SKM-1 treated with dmso at 0.1 percent for 144 hours (cell line): Measurements from ENCODE around the gene NXPE2.
"Not testable (repeated sequence)": the region's sequence is repeated elsewhere in the genome, so short reads cannot be mapped to it uniquely, and the experiment has no call there.

Experiments used
- DNase-seq: peaks from one replicate; lab custom pipeline; 2025; ENCODE audit not compliant: unreplicated experiment; lab: John Stamatoyannopoulos, UW

NXPE2 gene

DNA sequence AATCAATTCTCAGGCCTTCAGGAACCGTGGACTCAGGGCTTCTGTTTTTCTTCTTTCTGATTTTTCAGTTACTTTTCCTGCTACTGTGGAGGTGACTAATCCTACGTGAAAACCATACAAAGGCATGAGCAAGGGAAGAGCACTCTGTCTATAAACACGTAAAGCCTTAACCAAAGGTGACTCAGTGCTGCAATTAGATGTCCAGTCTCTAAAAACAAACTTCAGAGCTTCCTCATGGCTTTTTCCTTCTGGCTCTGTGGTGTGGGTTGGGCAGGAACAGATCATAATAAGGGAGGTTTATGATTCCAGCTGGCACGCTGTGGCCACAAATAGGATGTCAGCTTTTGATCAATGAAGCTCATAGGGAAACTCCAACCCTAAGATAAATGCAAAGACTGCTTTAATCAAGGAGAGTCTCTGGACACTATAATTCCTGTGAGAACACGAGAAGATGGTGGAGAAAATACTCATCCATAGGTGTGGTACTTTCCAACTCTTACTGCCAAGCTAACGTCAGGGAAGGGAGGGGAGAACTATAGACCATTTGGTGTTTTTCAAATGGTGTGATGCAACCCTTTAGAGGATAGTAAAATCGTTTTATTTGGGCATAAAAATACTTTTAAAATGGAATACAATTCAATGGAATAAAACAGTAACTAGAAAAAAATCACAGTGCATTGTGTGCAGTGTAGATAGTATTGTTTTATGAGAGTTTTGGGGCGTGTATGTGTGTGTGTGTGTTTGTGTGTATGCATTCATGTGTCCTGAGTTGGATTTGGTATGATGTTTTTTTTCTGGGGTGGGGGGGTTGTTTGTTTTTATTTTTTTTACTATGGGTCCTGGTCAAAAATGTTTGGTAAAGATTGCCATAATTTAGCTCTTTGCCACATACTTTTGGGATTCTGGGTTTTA, at the start of gene NXPE2:
TSS of gene NXPE2 (plus strand) at position 403 of the 912 bp plus-strand sequence. CDS start at position 452, 49 bp downstream.
- no peak for DNase-seq

DNA sequence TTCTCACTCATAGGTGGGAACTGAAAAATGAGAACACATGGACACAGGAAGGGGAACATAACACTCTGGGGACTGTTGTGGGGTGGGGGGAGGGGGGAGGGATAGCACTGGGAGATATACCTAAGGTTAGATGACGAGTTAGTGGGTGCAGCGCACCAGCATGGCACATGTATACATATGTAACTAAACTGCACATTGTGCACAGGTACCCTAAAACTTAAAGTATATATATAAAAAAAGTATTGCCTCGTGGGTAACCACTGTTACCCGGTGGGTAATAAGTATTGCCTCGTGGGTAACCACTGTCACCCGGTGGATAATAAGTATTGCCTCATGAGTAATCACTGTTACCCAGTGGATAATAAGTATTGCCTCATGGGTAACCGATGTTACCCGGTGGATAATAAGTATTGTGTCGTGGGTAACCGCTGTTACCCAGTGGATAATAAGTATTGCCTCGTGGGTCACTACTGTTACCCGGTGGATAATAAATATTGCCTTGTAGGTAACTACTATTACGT, 46.8 kb upstream of the NXPE2 start:
- not testable (repeated sequence) for DNase-seq

DNA sequence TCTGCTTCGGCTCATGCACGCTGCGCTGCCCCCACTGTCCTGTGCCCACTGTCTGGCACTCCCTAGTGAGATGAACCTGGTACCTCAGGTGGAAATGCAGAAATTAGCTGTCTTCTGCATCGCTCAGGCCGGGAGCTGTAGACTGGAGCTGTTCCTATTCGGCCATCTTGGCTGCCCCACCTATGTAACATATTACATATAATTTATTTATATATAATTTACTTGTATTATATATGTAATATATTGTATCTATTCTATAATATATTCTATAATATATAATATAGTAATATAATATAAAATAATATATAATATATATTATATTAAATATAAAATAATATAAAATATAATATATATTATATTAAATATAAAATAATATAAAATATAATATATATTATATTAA, 38.9 kb upstream of the NXPE2 start:
- DNase-seq: not testable (repeated sequence)

DNA sequence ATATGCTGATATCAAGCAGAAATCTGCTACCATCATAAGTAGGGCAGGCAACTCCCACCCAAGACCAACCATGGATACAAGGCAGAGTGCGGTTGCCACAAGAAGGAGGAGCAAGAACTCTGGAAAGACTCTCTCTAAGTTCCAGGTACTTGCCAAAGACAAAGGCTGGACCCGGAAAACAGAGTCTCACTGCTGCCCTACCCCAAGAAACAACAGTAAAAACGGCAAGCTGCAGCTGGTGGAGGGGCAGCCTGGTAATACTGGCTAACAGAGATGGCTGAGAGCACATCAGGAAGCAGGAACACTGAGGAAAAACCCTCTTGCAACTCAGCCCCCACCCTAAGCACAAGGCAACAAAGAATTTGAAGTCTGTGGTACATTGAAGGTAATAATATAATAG, 27.7 kb upstream of the NXPE2 start:
- no peak for DNase-seq

DNA sequence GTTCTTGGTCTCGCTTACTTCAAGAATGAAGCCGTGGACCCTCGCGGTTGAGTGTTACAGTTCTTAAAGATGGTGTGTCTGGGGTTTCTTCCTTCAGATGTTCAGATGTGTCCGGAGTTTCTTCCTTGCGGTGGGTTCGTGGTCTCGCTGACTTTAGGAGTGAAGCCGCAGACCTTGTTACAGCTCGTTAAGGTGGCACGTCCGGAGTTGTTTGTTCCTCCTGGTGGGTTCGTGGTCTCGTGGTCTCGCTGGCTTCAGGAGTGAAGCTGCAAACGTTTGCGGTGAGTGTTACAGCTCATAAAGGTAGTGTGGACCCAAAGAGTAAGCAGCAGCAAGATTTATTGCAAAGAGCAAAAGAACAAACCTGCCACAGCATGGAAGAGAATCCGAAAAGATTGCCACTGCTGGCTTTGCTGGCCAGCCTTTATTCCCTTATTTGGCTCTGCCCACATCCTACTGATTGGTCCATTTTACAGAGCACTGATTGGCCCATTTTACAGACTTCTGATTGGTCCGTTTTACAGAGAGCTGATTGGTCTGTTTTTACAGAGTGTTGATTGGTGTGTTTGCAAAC, 27.1 kb upstream of the NXPE2 start:
- DNase-seq: no peak

DNA sequence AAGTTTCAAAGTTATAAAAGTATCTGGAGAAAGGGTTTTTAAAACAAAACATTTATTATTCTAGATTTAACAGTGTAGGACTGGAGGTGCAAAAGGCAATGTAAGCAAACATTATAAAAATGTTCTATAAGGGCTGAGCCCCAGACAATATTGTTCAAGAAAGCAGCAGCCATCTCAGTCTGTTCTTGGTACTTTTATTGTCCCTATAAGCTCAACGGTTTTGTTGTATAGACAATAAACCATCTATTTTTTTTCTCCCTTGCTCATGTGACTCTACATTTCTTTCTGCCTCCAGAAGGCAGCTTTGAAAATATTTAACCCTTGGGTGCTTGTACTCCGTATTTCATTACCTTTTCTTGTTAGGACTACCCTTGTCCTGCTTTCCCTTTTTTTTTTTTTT, 25.2 kb upstream of the NXPE2 start:
- DNase-seq: no peak

DNA sequence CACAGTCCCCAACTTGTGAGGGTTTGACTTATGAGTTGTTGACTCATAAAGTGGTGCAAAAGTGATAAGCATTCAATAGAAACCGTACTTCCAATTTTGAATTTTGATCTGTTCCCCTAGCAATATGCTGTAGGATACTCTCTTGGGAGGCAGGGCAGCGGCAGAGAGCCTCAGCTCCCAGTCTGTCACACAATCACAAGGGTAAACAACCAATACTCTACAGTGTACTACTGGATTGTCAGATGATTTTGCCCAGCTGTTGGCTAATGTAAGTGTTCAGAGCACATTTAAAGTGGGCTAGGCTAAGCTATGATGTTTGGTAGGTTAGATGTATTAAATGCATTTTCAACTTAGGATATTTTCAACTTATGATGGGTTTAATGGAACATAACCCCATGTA, 13.7 kb upstream of the NXPE2 start:
- no peak for DNase-seq

DNA sequence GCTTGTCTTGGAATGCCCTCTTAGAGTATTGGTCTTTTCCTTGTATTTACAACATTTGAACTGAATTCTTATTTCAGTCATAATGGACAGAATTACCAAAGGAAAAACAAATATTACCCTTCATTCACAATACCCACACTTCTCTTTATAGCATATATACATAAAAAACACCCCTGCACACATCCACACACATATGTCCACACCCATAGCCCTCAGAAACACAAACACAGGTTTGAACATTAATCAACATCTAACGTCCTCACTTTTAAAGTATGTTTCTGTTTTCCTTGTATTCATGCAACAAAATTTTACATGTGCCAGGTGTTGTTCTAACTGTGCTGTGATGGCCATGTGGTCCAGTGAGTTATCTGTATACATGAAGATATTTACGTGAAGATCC, 11.6 kb upstream of the NXPE2 start:
- no peak for DNase-seq

DNA sequence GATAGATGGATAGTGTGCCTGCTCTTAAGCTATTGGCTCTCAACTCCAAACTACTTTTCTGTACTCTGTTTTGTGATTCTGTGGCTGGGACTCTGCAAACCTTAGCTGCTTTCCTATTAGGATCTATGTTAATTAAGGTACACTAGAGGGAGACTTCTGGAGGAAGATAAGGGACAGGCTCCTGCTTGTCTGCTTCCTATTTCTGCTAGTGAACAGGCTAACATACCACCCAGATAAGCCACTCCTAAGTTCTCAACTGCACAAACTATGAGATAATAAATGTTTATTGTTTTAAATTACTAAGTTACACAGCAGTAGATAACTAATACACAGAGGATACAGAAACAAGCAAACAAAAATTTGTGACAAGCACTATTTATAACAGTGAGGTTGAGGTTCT, 10.2 kb upstream of the NXPE2 start:
- no peak for DNase-seq

DNA sequence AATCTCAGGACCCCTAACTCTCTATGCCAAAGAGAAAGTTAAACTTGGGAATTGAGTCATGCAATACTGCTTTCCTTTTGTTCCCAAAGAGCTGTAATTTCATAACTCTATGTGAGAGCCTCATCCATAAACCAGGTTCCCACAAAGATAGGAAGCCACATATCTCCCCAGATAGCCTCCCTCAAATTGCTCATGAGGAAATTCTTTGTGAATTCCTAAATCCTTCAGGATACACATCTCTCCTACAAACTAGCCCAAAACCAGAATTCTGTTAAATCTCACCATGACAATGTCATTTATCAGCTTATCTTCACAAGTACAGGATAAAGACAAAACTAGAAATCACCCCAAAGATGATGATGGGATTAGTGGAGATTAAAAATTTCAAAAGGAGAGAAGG, 4.7 kb upstream of the NXPE2 start:
- no peak for DNase-seq

DNA sequence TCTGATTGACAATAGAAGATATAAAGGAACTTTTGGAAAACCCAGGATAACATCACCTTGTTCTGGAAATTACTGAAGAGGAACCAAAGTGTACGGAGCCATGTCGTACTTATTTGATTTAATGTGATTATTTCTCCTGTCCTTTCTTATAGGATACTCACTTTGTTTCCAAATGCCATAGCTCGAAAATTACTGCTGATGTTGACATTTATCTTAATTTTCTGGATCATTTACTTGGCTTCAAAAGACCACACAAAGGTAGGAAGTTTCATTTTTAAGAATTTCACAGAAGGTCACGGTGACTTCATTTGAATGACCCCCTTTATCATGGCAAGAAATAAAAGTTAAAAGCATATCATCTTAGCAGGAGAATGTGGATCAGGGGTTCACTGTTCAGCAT, 1.2 kb downstream of the NXPE2 start:
- DNase-seq: no peak

DNA sequence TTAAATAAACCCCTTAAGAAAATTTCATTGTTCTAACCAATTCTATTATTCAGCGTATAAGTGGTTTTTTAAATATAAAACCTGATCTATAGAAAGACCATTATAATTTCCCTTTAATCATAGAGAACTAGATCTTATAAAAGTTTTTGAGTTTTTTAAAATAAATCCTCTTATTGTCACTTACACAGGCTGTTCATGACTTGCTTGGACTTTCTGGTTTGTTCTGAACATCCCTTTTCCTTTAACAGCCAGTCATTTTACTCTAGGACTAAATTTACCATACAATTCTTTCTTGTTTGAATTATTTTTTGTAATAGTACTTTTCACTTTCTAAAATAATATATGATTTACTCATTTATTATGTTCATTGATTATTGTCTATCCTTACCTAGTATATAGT, 4.7 kb downstream of the NXPE2 start:
- no peak for DNase-seq

DNA sequence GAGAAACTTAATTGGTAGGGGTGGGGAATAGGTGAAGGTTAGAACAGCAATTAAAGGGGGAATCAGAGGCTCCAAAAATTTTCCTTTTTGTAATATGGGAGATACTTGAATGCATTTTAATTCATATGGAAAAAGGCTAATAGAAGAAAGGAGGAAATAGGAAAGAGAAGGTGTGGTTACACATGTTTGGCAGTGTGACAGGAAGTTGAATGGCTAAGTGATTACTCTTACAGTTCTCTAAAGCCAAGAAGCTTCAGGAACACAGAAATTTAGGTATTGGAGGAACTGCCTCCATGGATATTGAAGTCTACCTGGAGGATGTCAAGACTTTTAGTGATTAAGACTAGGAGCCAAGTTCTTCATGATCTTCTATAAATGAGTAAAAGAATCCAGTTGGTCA, 6.3 kb downstream of the NXPE2 start:
- no peak for DNase-seq

DNA sequence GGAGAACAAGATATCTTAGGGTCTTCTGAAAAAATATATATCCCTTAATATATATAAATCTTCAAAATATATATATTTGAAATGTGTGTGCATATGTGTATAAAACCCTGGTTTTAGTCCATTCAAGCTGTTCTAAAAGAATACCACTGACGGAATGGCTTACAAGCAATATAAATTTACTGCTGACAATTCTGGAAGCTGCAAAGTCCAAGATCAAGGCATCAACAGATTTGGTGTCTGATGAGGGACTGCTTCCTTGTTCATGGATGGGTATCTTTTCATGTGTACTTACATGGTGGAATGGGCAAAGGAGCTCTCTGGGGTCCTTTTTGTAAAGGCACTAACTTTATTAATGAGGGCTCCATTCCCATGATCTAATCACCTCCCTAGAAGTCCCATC, 6.8 kb downstream of the NXPE2 start:
- no peak for DNase-seq

DNA sequence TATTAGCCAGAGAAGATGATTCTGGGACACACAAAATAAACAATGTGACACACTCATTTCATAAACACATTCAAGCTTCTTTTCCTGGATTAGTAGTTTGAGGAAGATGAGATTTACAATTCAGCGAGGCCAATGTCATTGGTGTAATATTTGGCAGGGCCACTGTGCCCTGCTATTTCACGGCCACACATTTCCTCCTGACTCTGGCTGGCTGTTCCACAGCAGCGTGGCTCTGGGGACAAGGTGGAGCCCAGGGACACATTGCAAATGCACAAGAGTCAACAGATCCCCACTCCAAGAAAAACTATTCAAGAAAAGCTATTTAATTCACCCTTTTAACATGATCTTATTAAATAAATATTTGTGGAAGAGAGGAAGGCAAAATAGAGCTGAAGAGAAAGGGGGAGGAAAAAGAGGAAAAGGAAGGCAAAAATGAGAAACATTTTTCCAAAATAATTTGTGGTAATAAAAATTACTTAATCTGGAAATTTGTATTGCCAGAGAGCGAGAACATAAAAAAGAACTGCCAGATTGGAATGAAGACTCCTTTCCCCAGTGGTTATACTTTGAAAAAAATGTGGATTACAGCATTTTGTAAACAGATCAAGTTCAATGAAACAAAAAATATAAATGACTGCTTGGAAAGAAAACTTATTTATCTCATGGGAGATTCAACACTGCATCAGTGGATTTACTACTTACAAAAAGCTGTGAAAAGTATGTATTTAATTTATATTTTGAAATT, 27.1 kb downstream of the NXPE2 start:
- no peak for DNase-seq

DNA sequence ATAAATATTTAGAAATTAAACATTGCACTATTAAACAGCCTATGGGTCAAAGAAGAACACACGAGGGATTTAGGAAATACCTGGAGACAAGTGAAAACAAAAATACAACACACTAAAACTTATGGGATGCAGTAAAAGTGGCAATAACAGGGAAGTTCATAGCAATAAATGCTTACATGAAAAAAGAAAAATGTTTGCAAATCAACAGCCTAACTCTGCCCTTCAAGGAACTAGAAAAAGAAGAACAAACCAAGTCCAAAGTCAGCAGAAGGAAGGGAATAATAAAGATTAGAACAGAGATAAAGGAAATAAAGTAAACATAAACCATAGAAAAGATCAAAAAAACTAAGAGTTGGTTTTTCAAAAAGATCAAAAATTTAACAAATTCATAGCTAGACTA, 31.6 kb downstream of the NXPE2 start:
- DNase-seq: no peak

DNA sequence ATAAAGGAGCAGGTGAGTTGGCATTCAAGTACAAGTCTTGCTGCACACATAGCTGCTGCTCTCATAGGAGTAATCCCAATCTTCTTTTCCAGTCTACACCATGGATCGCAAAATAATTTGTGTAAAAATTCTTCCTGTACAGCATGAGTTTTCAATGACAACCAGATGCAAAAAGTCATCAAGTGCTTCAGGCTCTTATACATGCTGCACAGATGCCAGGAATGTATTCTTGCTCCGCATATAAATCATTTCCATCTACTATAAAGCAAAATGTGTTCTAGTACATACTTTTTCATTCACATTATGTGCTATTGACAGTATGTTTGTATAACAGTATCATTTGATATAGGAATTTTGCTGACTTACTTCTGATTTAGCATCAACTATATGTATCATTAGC, 35.4 kb downstream of the NXPE2 start:
- no peak for DNase-seq

DNA sequence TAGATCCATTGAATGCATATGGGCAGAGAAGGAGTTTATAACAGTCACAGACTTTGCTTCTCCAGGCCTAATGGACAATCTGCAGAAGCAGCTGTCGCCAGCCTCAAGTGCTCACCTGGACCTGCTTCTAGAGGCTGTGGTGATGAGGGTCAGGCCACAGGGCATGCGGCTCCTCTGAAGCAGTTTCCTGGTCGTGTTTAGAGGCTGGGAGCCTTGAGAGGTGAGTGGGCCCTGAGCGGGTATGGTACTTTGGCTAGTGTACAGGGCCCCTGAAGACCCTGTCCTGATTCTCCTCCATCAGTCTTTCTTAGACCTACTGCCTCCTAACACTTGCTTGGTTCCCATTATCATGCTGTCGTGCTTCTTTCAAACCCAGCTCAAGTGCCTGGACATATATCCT, 41.2 kb downstream of the NXPE2 start:
- DNase-seq: no peak

DNA sequence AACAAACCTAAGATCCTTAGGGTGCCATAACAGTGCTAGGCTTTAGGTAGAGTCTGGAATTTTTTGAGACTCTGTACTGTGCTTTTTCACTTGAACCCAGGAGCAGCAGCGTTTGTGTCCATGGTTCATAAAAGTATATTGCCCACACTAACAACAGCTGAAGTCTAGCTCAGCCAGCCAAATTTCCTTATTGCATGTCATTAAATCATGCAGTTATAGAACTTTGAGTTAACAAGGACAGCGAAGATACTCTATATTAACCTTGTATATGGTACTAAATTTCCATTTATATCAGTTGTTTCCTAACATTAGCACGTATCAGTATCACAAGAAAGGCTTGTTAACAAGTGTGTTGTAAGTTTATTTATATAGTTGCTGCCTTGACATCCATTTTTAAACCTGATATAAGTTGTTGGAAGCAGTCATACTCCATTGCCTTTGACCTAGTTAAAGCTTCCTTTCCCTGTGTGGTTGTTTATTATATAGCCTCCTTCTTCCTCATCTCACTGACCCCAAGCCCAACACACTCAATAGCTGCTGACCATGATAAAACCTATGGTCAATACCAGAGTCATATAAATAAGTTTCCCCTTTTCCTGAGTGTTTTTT, 46.7 kb downstream of the NXPE2 start:
- DNase-seq: no peak

DNA sequence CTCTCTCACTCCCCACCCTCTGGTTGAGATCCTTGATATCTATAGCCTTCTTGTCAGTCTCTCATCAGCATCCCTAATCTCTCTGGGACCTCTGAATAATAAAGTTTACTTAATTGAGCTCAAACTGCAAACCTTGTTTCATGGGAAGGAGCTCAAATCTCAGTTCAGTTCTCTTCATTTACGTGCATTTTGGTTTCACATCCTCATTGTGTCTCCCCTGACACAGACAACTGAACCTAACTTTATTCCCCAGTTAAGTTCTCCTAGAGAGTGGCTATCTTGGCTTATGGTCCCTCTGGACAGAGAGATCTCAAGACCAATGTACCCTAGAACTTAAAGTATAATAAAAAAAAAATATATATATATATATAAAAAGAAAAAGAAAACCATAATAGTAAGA, 47.3 kb downstream of the NXPE2 start:
- DNase-seq: no peak

DNA sequence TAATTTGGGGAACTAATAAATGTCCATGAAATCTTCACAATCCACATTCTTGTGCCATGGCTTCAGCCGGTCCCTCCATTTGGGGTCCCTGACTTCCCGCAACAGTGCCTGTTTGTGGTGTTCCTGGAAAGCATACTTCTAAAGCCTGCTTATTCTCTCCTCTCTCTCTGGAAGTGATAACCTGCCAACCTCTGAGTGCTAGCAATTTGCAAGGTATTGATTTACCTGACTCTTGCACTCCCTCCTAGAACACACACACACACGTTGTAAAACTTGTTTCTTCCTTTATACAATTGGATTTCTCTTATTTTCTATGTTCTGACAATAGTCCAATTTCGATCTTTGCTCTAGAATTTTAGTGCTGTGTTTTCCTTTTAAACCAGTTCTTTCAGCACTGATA, 58.5 kb downstream of the NXPE2 start:
- no peak for DNase-seq
